Esophagus muscularis mucosa (tissue), 3 donors: ENCODE data around the gene NEK3.
"Not testable (repeated sequence)": the region's sequence is repeated elsewhere in the genome, so short reads cannot be mapped to it uniquely, and the experiment has no call there.

Experiments used
- EP300 ChIP-seq: sonication (generic); formaldehyde crosslinking; IDR thresholded peaks from one replicate; pipeline ENCODE4 v1.6.1; 2017; ENCODE audit warnings: antibody characterized with exemption
- TF ChIP-seq, protein P1 (sequence below), 3 experiments: fragments of 200-600 bp in 2 of 3; fragments of 450-650 bp in 1 of 3; sonication (generic) in 2 of 3; IDR thresholded peaks; one replicate each; pipeline ENCODE4 v1.5.1; 2017 to 2019; ENCODE audit warnings: antibody characterized with exemption in 3 of 3, mild to moderate bottlenecking in 2 of 3, moderate library complexity in 1 of 3

DNA sequence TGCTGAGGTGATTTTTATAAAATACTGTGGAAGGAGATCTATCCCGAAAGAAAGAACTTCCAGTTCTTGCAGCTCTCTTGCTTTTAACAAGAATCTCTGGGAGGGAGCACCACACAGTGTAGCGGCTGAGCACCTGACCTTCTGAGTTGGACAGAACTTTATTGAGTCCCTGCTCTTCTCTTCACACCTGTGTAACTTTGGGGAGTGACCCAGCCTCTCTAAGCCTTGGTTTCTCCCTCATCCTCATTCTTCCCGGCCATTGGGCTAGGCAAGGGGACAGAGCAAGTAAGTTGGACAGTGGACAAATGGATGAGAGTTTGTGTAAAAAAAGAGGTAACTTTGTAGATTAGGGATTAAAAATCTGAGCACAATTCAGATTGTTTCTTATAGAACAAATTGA, 48.5 kb upstream of the NEK3 start:
- TF ChIP-seq, protein P1, sequence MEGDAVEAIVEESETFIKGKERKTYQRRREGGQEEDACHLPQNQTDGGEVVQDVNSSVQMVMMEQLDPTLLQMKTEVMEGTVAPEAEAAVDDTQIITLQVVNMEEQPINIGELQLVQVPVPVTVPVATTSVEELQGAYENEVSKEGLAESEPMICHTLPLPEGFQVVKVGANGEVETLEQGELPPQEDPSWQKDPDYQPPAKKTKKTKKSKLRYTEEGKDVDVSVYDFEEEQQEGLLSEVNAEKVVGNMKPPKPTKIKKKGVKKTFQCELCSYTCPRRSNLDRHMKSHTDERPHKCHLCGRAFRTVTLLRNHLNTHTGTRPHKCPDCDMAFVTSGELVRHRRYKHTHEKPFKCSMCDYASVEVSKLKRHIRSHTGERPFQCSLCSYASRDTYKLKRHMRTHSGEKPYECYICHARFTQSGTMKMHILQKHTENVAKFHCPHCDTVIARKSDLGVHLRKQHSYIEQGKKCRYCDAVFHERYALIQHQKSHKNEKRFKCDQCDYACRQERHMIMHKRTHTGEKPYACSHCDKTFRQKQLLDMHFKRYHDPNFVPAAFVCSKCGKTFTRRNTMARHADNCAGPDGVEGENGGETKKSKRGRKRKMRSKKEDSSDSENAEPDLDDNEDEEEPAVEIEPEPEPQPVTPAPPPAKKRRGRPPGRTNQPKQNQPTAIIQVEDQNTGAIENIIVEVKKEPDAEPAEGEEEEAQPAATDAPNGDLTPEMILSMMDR (IDR thresholded peaks at IDR 0.05): not testable (repeated sequence)
- not testable (repeated sequence) for TF ChIP-seq EP300
